Cardiac muscle cell (in vitro differentiated cells and primary cell): ENCODE measurements around the gene TENT5C. TPM values are rescaled to one million over a fixed set of nuclear protein-coding genes. Genes with fewer than 3 reads are reported as not detected.

ENCODE experiments used
- DNase-seq, 2 donors: peaks; one replicate each; pipeline versions ENCODE4 v3.0.0 to v3.0.0-alpha.2; 2010 to 2017; ENCODE audit warnings: low read depth in 1 of 2, low spot score in 1 of 2
- H3K27ac ChIP-seq: fragments of 200-600 bp; sonication (generic); 2 replicates; pipeline ENCODE4 v1.5.1; 2016
- H3K27me3 ChIP-seq: fragments of 200-600 bp; sonication (generic); 2 replicates; pipeline ENCODE4 v1.6.0; 2016; ENCODE audit warnings: control low read depth
- H3K36me3 ChIP-seq: fragments of 200-600 bp; sonication (generic); 2 replicates; pipeline ENCODE4 v1.5.1; 2016; ENCODE audit warnings: control low read depth
- H3K4me1 ChIP-seq: fragments of 200-600 bp; sonication (generic); 2 replicates; pipeline ENCODE4 v1.8.1; 2017; ENCODE audit warnings: low read depth, mild to moderate bottlenecking, mixed run types
- H3K4me3 ChIP-seq: fragments of 200-600 bp; sonication (generic); 2 replicates; pipeline ENCODE4 v1.5.1; 2016; ENCODE audit warnings: mild to moderate bottlenecking
- H3K9me3 ChIP-seq: fragments of 200-600 bp; sonication (generic); 2 replicates; pipeline ENCODE4 v1.5.1; 2017; ENCODE audit warnings: low read depth, mild to moderate bottlenecking, control low read depth
- CTCF ChIP-seq: IDR thresholded peaks from 2 replicates; pipeline ENCODE4 v1.5.1; 2012; ENCODE audit warnings: low read depth, mild to moderate bottlenecking, low read length
- polyA plus RNA-seq: library from polyadenylated mRNA; unstranded; fragments of >200 nt; fragmentation: Nextera tagmentation; extraction: Ambion mirVana; gene quantifications from 2 replicates; pipeline ENCODE4 v1.2.1, GENCODE V29; 2016
- total RNA-seq: library from RNA; depleted of rRNA; stranded (reverse); fragments of >200 nt; gene quantifications from 2 replicates; pipeline ENCODE4 v1.2.3, GENCODE V29; 2016

Gene TENT5C
- total and polyA plus RNA-seq, 2 experiments from 2014 or later, result 0.63 to 1.1 TPM

GRCh38 chr1:117672756-117673155, 66.9 kb downstream of the TENT5C start:
- H3K27me3 ChIP-seq, result no peaks in the 10 kb centered on the region
- H3K36me3 ChIP-seq, result no peaks in the 10 kb centered on the region
- DNase-seq, result no peak
- TF ChIP-seq CTCF, result no peak
- H3K27ac ChIP-seq, result no peak overlapping the region
- H3K9me3 ChIP-seq, result no peaks in the 10 kb centered on the region
- H3K4me1 ChIP-seq, result no peaks in the 10 kb centered on the region
- no peak overlapping the region for H3K4me3 ChIP-seq

DNA sequence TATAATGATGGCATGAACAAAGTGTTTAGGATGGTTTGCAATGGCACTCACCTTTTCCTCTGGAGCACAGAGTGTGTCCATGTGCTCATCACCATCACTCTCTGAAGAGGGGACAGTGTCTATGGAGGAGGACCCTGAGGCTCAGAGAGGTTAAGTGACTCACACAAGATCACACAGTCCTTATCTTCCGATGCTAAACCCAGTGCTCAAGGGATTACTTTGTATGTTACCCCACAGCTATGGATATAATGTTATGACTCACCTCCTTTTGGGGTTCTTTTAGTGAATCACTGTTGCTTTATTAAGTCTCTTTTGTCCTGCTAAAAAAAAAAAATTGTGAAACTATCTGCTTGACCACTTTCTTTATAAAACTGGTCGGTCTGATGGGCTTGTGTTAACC, 67.6 kb downstream of the TENT5C start:
- Histone ChIP-seq H3K27ac (no peak overlapping the region), H3K36me3 (no peaks in the 10 kb centered on the region), H3K4me3 (no peak overlapping the region), H3K4me1 (no peaks in the 10 kb centered on the region), H3K9me3 (no peaks in the 10 kb centered on the region), H3K27me3 (no peaks in the 10 kb centered on the region)
- DNase-seq, result peak in 1 of 2 donors; percentile 66
- no peak for TF ChIP-seq CTCF

DNA sequence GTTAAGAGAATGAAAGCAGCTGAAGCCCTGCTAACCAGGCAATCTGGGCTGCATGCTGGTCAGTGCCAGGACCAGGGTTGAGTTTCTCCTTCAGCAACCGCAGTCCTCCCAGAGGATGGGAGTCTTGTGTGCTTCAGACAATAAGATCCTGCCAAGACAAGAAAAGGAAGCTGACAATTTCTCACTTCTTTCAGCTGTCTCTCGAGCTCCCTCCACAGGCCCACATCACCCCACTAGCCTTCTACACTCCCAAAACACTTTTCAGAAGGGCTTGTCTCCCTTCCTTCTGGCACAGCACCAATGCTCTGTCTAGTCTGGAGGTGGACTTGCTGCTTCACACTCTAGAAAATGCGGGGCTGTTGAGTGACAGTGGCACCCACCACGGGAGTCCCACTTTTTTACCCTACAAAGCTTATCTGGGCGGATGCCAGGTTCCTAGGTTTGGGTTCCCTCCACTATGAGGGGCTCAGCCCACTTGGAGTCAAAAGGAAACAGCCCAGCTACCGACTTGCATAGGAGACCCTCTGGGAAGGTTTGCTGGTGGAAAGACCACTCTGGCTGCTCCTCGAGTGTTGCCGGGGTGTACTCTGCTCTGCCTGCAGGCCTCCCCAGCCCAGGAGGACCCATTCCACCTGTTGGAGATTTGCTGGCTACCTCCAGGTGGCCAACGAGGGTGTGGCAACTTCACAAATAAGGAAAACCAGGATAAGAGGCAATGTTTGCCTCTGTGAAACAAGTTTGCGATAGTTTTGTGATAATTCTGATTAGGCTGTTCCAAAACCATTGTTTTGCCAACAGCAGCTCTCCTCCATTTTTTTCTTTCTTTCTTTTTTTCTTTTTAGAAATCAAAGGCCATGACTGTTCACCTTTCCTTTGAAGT, 68.9 kb downstream of the TENT5C start:
- Histone ChIP-seq H3K27ac (no peak overlapping the region), H3K4me3 (no peak overlapping the region), H3K27me3 (no peaks in the 10 kb centered on the region), H3K9me3 (no peaks in the 10 kb centered on the region), H3K4me1 (no peaks in the 10 kb centered on the region), H3K36me3 (no peaks in the 10 kb centered on the region)
- DNase-seq, result peak in 1 of 2 donors; percentile 76
- TF ChIP-seq CTCF, result peak; percentile 68

DNA sequence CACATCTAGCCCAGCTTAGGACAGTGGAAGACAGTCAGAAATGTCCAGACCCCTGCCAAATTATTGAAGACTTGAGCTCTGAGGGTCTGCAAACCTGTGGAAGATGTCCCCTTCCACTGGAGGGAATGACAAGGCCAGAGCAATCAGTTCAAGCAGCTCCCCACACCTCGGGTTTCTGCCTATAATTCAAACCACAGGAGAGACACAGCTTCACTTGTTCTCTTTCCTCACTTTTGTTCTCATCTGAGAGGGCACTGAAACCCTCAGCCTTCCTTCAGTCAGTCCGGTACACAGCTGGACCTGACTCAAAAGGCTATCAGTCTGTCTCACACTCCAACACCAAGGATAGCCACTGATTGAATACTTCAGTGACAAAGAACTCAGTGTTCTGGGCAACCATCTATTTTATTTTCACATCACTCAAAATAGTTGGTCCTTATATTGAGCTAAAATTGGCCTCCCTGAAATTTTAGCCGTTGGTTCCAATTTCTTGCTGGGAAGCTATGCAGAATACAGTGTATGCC, 70.1 kb downstream of the TENT5C start:
- TF ChIP-seq CTCF, result no peak
- Histone ChIP-seq H3K9me3 (no peaks in the 10 kb centered on the region), H3K4me1 (no peaks in the 10 kb centered on the region), H3K27me3 (no peaks in the 10 kb centered on the region), H3K27ac (no peak overlapping the region), H3K4me3 (no peak overlapping the region), H3K36me3 (no peaks in the 10 kb centered on the region)
- DNase-seq, result no peak

- H3K27ac ChIP-seq, result no peak overlapping the region
- no peaks in the 10 kb centered on the region for H3K36me3 ChIP-seq
- TF ChIP-seq CTCF, result no peak
- no peak for DNase-seq
- H3K4me3 ChIP-seq, result no peak overlapping the region
- no peaks in the 10 kb centered on the region for H3K27me3 ChIP-seq
- H3K4me1 ChIP-seq, result no peaks in the 10 kb centered on the region
- no peaks in the 10 kb centered on the region for H3K9me3 ChIP-seq
Observed at GRCh38 chr1:117676615-117677130, 70.8 kb downstream of the TENT5C start.

Other genes with a start within 250 kb of the TENT5C start
- 20.0 and 20.6 TPM in 2 replicates for gene MAN1A2, start 238.6 kb upstream of the TENT5C start, total RNA-seq
- 30.0 and 33.7 TPM in 2 replicates for gene MAN1A2, start 238.6 kb upstream of the TENT5C start, polyA plus RNA-seq